Activated effector memory CD4-positive, alpha-beta T cell treated with anti-CD3 and anti-CD28 coated beads, Interleukin-2, amount 50 U/mL, for 16 hours (primary cell): ENCODE data around the gene ROMO1.

ENCODE experiments used
- DNase-seq: peaks from one replicate; pipeline ENCODE4 v3.0.0-alpha.2; 2020

The ROMO1 gene

DNA sequence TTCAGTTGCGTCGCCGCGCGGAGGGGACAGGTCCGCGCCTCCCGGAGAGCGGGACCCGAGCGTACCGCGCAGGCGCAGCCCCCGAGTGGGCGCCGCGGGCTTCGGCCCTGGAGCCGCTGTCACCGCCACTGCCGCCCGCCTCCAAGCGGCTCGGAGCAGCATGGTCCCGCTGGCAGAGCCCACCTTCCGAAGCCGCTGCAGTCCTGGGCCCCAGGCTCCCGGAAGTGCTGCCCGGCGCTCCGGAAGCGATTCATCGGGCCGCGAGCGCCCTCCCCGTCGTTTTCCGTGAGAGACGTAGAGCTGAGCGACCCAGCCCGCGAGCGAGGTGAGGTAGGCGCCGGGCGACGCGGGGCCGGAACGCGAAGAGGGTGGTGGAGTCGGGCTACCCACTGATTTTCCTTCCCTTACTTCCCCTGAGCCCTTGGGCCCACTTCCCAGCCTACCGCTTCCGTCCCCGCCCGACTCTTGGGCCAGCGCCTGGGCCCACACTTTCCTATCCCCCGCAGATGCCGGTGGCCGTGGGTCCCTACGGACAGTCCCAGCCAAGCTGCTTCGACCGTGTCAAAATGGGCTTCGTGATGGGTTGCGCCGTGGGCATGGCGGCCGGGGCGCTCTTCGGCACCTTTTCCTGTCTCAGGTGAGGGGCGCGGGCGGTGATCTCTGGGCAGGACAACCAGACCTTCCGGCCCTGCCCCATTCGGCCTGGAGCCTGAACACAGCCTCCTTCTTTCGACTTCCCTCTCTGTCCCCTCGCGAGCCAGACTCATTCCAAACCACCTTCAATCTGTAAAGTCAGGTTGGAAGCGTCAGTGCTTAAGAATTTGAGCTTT lies at the start of gene ROMO1, which contains the start of gene NFS1:
Gene ROMO1, plus strand, starts transcription at position 279 of the 830 bp plus-strand sequence. Its CDS starts 228 bp downstream, at position 507.
Gene NFS1, minus strand, starts transcription at position 226 of the 830 bp plus-strand sequence. Its CDS starts 64 bp downstream, at position 162.
- peak; percentile 95 for DNase-seq

DNA sequence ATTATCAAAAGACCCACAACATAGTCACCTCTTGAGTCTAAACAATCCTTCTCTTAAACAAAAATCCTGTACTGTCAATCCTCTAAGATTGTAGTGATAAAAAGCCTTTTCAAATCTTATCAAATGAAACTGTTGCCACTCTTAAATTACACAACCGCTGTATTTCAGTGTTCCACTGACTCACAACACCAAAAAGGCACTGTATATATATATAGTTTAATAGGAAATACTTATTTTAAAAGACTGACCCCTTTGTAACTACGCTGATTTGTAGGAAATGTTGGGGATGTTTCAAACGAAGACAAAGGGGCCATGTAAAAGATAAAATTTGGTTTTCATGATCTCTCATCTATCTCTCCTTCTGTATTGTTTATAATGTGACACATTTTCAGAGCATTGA lies 48.6 kb upstream of the ROMO1 start:
- no peak for DNase-seq

DNA sequence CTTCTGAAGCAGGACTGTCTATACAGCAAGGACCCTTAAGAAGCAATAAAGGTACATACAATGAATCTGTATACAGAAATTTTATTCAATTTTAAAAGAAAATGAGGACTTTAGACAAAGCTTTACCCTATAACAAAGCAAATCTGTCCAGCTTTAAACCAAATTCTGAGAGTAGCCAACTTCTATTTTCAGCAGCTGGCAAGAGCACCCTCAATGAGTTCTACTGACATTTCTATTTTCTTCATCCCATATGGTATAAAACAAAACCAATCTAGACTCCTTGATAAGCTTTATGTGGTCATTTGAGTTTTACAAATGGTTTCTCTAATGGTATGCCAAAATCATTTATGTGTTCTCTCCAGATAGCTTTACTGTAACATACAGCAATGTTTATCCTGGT lies 47.2 kb upstream of the ROMO1 start:
- no peak for DNase-seq

DNA sequence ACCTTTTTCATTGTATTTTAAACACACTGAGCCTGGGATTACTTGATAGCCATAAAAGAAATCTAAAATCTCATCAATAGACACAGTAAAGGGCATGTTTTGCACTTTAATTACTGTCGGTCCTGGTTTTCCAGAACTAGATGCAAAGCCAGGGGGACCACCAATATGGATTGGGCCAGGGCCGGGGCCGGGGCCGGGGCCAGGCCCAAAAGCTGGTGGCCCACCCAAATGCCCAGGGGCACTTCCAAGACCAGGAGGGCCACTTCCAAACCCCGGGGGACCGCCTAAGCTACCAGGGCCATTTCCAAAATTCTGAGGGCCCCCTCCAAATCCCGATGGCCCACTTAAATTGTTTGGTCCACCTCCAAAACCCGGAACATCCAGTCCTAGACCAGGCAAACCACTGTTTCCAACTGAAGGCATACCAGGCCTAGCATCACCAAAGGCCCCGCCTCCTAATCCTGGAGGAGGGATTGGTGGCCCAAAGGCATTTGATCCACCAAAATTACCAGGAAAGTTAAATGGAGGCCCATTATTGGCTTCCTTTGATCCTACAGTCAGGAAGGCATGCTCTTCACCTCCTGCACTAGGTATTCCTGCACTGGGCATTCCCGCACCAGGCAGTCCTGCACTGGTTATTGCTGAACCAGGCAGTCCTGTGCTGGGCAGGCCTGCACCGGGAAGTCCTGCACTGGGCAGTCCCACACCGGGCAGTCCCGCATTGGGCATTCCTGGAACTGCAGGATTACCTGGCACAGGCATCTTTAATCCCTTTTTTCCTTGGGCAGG lies 46.4 kb upstream of the ROMO1 start:
- DNase-seq: no peak

DNA sequence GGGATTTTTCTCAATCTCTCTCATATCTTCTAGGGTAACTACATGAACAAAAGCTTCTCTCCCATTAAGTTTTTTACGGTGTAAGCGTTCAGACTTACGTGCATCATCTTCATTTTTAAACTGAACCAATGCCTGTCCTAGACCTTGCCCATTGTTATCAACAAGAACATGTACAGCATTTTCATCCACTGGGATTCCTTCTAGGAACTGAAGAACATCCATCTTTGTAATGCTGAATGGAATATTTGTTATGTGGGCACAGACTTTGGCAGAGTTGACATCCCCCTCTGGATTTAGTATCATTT lies 45.8 kb upstream of the ROMO1 start:
- DNase-seq: no peak

DNA sequence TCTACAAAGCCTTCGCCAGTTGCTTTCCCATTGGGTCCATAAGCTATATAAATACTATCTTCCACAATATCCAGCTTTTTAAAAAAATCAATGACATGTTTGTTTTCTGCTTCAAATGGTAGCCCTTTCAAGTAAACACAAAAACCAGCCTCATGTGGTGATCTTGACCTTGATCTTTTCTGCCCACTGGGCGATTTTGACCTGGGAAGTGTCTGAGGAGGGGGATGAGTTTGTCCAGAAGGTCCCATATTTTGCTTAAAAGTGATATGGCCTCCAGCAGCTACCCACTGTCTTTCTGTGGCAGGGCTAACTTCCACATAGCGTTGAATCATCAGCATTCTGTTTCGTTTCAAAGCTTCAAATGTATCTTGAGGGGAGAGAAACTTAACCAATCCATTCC lies 45.3 kb upstream of the ROMO1 start:
- no peak for DNase-seq

DNA sequence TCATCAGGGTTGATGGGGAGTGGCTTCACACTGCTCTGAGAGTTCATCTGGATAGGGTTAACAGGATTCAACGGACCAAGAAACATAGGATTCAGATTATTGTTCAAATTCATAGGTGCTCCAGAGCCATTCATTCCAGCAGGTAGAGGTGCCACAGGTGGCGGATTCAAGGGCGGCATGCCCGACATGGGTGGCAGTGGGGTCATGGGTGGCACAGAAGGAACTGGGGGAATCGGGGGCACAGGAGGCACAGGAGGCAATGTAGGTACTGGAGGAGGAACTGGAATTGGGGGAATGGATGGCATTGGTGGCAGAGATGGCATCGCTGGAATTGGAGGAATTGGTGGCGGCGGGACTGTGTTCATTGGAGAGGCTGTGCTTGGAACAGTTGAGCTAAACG lies 44.8 kb upstream of the ROMO1 start:
- no peak for DNase-seq

DNA sequence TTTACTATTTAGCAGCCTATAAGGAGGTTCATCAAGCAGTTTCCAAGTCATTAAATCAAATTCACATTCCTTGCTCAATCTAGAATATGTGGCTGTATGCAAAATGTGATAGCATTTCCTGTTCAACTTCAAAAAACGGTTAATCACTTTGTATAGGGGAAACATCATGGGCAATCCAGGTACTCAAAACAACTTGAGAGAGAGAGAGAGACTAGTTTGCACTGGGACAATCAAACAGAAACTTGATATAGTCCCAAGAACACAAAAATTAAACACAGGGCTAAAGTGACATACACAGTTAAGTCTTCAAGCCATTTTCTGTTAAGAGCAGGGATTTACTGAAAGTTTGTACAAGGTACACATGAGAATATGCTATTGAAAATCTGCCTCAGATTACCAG lies 41.9 kb upstream of the ROMO1 start:
- DNase-seq: no peak

DNA sequence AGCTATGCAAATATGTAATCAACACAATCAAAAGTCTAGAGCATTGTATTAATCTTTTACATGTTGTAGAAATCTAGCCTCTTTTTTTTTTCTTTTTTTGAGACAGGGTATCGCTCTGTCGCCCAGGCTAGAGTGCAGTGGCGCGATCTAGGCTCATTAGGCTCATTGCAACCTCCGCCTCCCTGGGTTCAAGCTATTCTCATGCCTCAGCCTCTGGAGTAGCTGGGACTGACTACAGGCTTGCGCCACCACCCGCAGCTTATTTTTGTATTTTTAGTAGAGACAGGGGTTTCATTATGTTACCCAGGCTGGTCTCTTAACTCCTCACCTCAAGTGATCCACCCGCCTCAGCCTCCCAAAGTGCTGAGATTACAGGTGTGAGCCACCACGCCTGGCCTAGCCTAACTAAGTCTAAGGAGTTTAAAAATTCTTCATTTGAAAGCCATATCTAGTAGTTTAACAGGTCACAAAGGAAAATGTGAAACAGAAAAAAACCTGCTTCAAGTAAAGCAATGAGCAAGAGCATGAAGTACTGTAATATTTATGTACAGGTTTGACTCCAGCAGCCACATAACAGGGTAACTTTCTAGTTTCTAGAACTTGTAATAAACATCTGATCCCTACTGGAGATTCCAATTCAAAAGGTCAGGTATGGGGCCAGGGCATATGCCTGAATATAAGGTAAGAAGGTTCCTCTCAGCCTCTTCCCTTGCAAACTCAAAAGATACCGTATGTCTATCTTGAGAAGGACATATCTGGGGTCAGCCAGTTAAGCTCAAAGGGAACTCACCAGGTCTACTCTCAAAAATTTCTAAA lies 38.9 kb upstream of the ROMO1 start:
- peak; percentile 69 for DNase-seq

DNA sequence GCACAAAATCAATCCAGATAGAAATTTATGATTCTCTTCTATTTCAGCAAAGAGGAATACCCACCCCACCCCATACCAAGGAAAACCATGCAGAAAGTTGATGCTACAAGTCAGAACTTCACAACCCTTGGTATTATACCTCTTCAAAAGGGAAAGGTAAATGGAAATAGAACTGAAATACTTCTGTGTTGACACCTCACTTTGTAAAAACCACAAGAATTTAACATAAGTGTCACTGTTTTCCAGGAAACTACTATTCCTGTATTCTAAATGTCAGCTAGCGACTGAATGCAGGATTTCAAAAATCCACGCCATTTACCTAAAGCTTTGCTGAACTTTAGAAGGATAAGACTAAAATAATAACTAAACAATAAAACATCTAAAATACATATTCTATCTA lies 38.2 kb upstream of the ROMO1 start:
- DNase-seq: no peak

DNA sequence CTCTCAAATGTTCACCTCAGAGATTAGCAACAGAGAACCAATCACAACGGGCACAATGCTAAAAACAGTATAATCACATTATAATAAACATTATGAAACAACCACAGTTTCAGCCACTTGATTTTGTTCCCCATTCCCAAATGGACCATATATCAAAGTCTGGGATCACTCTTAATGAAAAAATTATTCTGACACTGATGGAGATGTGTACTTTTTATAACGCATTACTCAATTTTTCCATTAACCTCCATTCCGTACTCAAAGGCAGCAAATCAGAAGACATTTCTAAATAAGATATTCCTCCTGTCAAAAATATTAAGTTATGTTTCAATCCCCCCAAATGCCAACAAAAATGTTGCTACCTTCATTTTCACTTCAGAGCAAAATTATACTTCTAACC lies 37.3 kb upstream of the ROMO1 start:
- no peak for DNase-seq

DNA sequence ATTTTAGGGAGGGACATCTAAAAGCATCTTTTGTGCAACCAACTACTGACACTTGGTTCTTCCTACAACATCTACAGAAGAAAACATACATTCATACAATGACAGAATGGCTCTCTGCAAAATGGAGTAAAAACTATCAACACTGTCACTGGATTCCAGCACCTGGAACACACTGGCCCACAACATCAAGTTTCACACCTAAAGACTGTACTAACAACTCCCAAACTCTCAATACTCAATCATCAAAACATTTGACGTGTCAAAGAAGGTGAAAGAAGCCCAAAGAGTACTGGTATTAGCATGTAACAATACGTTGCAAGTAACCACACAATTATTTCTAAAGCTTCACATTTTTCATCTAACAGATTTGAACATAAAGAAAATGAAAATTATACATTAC lies 36.7 kb upstream of the ROMO1 start:
- no peak for DNase-seq

DNA sequence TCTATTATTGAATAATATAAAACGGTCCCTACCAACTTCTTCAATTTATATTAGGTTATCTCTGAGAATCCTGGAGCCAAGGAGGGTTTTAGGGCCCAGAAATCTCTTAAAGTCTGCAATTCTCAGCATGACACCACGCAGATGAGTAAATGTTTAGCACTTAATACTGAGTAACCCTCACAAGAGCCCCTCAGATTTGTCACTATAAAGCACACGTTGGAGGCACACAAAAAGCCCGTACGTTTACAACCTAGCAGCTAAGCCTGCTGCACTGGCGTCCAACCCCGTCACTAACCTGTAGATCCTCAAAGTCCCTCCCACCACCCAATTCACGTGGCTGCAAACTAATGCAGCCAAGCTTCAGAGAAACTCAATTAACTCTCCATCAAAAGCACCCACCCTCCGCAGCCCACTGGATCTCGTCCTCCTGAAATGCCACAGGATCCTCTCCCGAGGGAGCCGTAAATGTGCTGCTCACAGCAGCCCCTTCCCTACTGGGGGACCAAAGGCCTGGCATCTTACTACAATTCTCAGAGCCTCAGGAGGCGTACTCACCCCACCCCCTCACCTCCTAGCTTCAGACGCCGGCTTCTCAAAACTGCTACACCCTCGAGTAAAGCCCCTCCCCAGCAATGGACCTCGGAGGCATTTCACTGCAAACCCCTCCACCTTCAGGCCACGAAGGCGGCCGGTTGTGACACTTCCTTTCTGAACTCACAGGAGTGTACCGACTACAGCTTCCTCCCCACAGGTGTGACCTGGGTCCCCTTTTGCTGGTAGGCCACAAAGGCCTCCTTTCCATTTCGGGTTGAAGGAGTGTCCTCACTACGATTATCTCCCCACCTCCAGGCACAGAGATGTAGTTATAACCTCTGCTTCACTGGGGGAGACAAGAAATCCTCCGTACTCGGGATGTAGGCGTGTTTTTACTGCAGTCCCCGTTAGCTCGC lies 35.4 kb upstream of the ROMO1 start:
- DNase-seq: peak; percentile 85

DNA sequence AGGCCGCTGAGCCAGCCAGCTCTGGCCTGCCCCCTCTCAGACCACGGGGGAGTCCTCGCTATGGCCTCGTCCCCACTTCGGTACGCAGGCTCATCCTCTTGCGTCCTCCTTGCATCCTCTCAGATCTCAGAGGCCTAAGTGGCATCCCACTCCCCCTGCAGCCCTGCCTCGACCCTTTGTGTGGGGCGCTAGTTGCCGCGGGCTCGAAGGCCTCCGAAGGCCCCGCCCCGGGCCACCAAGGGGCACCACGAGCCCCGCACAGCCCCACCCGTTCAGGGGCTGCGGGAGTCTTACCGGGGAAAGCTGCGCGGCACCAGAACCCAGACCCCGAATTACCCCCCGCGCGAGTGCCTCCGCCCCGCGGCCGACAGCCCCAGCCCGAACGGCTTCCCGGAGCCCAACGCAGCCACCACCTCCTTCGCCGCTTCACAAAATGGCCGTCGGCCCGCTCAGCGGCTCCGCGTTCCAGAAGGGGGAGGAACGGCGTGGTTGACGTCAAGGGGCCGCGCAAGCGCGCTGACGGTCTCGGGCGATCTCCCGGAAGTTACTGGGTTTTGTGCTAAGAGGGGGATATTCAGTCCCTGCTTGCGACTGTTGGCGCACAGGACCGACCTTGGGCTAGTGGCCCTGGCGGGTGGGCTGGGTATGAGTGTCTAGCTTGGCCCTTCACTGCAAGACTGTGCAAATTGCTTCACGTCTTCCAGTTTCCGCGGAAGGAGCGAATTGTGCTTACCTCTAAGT lies 34.6 kb upstream of the ROMO1 start, which contains the start of the genes CPNE1 and RBM12:
Gene CPNE1, minus strand, starts transcription at position 435 of the 741 bp plus-strand sequence. CDS start 31,977 bp downstream, outside the sequence.
Gene RBM12, minus strand, starts transcription at position 435 of the 741 bp plus-strand sequence. CDS start 9,578 bp downstream, outside the sequence.
- peak; percentile 97 for DNase-seq

DNA sequence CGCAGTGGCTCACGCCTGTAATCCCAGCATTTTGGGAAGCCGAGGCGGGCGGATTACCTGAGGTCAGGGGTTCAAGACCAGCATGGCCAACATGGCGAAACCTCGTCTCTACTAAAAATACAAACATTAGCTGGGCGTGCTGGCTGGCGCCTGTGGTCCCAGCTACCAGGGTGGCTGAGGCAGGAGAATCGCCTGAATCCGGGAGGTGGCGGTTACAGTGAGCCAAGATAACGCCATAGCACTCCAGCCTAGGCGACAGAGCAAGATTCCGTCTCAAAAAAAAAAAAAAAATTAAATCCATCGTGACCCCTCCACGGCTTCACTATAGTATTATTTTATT lies 33.3 kb upstream of the ROMO1 start:
- no peak for DNase-seq

DNA sequence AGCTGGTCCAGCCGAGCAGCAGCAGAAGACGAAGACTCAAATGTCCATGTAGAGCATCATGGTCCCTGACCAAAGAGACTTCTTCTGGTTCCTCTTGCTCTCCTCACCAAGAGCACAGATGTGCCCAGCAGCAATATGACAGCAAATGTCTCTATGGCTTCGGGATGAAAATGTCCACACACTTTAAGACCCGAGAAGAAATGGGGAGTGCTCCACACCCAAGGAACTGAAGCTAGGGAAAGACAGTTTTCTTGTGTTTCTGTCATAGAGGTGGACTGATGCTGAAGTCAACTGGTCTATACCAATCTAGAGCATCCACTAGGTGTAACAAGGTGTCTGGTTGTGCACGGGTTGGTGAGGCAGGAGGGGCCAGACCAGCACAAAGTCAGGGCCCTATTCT lies 30.0 kb upstream of the ROMO1 start:
- DNase-seq: no peak

DNA sequence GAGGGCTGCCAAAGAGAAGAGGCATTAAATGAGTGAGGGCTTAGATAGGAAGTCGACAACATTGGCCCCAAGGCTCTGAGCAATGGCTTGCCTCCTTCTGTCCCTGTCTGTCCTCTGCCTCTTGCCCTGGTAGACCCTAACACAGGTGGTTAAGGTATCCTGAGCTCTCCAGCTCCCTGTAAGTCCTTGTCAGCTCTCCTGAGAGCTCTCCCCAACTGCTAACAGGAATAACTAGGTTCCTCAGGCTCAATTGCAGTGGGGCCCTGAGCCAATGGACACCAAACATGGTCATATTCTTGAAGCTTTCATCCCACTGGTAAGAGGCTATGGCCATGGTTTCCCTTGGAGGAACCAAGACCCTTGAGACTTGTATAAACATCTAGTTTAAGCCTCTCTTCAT lies 29.5 kb upstream of the ROMO1 start:
- no peak for DNase-seq

DNA sequence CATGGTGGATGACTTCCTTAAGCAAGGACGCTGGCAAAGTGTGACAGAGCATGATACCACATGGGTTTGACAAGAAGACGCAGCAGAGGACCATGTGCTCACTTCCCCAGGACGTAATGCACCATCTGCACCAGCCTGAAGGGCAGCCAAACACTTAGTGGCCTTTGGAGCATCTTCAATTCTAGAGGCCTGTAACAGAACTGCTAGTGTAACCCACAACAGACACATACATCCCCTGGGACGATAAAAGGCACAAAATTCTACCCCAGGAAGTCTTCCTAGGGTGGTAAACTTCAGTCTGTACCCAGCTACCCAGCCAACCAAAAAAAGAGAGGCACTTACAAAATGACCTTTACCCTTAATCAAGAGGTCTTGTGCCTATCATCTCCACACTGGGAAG lies 25.3 kb upstream of the ROMO1 start:
- no peak for DNase-seq

DNA sequence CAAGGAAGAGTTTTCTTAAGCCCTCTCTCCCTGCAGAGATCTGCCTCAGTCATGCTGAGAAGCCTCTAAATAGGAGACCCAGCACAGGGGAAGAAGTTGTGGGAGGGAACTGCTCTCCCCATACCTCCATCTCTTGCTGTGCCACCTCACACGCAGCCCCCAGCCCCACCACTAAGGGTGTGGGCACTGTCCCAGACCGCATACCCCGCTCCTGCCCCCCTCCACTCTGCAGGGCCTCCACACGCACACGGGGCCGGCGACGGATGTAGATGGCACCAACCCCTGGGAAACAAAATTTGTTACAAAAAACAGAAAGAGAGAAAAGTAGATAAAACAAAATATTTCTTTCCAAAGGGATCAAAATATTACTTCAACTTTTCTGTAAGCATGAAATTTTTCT lies 24.3 kb upstream of the ROMO1 start:
- DNase-seq: no peak

DNA sequence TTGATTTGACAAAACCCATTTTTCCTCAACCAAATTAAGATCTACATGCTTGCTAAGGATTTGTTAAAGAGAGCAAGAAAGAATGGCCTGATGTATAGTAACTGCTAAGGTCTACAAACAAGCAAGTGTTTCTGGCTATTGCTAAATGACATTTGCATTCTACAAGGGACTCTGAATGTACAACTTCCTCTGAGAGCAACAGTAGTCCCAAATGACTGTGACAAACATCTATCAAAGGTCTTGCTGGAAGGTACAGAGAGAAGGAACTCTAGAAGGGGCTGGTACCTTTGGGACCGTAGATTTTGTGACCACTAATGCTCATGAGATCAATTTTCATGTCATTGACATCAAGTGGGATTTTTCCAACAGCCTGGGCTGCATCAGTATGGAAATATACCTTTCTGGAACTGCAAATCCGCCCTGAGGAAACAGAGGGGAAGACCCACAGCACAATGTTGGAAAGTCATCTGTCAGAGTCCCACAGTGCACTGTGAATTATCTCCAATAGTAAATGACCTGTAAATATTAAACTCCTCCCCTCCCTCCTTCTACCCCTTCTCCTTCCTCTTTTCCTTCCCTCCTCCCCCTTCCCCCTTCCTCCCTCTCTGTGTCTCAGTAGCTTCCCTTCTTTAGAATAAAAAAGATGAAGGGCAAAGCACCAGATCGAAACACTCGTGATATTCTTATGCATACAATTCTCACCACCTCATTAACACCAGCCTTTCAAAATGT lies 18.6 kb upstream of the ROMO1 start:
- no peak for DNase-seq

DNA sequence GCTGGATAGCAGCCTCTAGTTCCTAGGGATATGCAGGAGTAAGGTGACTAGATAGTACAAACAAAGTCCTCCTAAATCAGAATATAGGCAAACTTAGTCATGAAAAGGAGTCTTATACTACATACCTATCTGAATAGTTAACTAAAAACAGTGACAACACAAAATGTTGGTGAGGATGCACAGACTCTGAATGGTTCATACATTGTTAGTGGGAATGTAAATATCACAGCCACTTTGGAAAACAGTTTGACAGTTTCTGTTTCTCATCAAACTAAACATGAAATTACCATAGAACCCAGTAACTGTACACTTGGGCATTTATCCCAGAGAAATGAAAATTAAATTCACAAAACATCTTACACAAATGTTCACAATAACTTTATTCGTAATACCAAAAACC lies 17.2 kb upstream of the ROMO1 start:
- DNase-seq: no peak
